GM23248 (cell line): ENCODE results near the gene IGFBP6. TPM values are rescaled to one million over a fixed set of nuclear protein-coding genes. Genes with fewer than 3 reads are reported as not detected.

Experiments
- DNase-seq: peaks from one replicate; pipeline ENCODE4 v3.0.0-alpha.2; 2015
- H2AFZ ChIP-seq: fragments of 200-600 bp; sonication (generic); 2 replicates; pipeline ENCODE4 v1.6.1; 2016; ENCODE audit warnings: antibody characterized with exemption
- H3F3A ChIP-seq: fragments of 200-600 bp; sonication (generic); 2 replicates; pipeline ENCODE4 v1.6.1; 2016; ENCODE audit warnings: mild to moderate bottlenecking, antibody characterized with exemption, mixed run types; ENCODE audit not compliant: insufficient read depth
- H3K27ac ChIP-seq: fragments of 200-600 bp; sonication (generic); 2 replicates; pipeline ENCODE4 v1.5.1; 2016; ENCODE audit warnings: mild to moderate bottlenecking
- H3K27me3 ChIP-seq: fragments of 200-600 bp; sonication (generic); replicated peaks from 2 replicates; pipeline ENCODE4 v1.6.1; 2016; ENCODE audit warnings: mild to moderate bottlenecking; ENCODE audit not compliant: insufficient read depth
- H3K36me3 ChIP-seq: fragments of 200-600 bp; sonication (generic); 2 replicates; pipeline ENCODE4 v1.6.1; 2016; ENCODE audit warnings: low read depth, mild to moderate bottlenecking
- H3K4me1 ChIP-seq: fragments of 200-600 bp; sonication (generic); 2 replicates; pipeline ENCODE4 v1.6.1; 2016; ENCODE audit warnings: mild to moderate bottlenecking; ENCODE audit not compliant: insufficient read depth
- H3K4me2 ChIP-seq: fragments of 200-600 bp; sonication (generic); one replicate; pipeline ENCODE4 v1.6.1; 2016; ENCODE audit warnings: mild to moderate bottlenecking; ENCODE audit not compliant: unreplicated experiment
- H3K4me3 ChIP-seq: fragments of 200-600 bp; sonication (generic); 2 replicates; pipeline ENCODE4 v1.5.1; 2016; ENCODE audit warnings: mild to moderate bottlenecking
- H3K79me2 ChIP-seq: fragments of 200-600 bp; sonication (generic); 2 replicates; pipeline ENCODE4 v1.6.1; 2016; ENCODE audit warnings: mild to moderate bottlenecking; ENCODE audit not compliant: insufficient read depth
- H3K9ac ChIP-seq: fragments of 200-600 bp; sonication (generic); 2 replicates; pipeline ENCODE4 v1.6.1; 2016; ENCODE audit warnings: mild to moderate bottlenecking
- H3K9me2 ChIP-seq: fragments of 200-600 bp; sonication (generic); 2 replicates; pipeline ENCODE4 v1.6.1; 2016; ENCODE audit warnings: mixed run types, mild to moderate bottlenecking, moderate library complexity; ENCODE audit not compliant: insufficient read depth
- H3K9me3 ChIP-seq: fragments of 200-600 bp; sonication (generic); one replicate; pipeline ENCODE4 v1.6.1; 2017; ENCODE audit warnings: low read depth
- H4K20me1 ChIP-seq: fragments of 200-600 bp; sonication (generic); 2 replicates; pipeline ENCODE4 v1.6.0; 2016; ENCODE audit not compliant: insufficient read depth
- EZH2 ChIP-seq: fragments of 200-600 bp; sonication (generic); IDR thresholded peaks from 2 replicates; pipeline ENCODE4 v1.6.1; 2018; ENCODE audit warnings: antibody characterized with exemption, mild to moderate bottlenecking; ENCODE audit not compliant: insufficient read depth, poor library complexity, severe bottlenecking
- EZH2phosphoT487 ChIP-seq: fragments of 200-600 bp; sonication (generic); IDR thresholded peaks from 2 replicates; pipeline ENCODE4 v1.6.1; 2018; ENCODE audit warnings: antibody characterized with exemption, moderate library complexity, mild to moderate bottlenecking, low read depth; ENCODE audit not compliant: insufficient read depth
- WGBS, 2 experiments: methylation state at CpG; one replicate each; pipeline ENCODE4 v1.1.6; 2015 to 2017; ENCODE audit warnings: low lambda C conversion rate in 2 of 2, low coverage in 1 of 2; ENCODE audit errors: missing lambda C conversion rate in 2 of 2; 5-methylcytosine and 5-hydroxymethylcytosine counted together
- in situ Hi-C: fragments of 300-500 bp; cut with MboI; formaldehyde crosslinking; loops from 2 replicates; pipeline ENCODE4 v1.15.0; 2020
- polyA plus RNA-seq: library from polyadenylated mRNA; unstranded; fragments of >200 nt; fragmentation: Nextera tagmentation; extraction: Ambion mirVana; gene quantifications from 2 replicates; pipeline ENCODE4 v1.2.1, GENCODE V29; 2016
- total RNA-seq: library from RNA; depleted of rRNA; stranded (reverse); fragments of >200 nt; shearing (Covaris generic); gene quantifications from 2 replicates; pipeline ENCODE4 v1.2.3, GENCODE V29; 2014

IGFBP6 gene
- total and polyA plus RNA-seq, 2 experiments from 2014 or later: 1,614 to 1,827 TPM

- DNase-seq: no peak
- Histone ChIP-seq H3F3A (no peaks in the 10 kb centered on the region), H3K9me3 (no peaks in the 10 kb centered on the region), H3K27ac (no peak overlapping the region), H3K36me3 (no peaks in the 10 kb centered on the region), H3K9ac (no peak overlapping the region), H3K4me1 (no peaks in the 10 kb centered on the region), H3K27me3 (no peaks in the 10 kb centered on the region), H3K4me3 (no peak overlapping the region), H3K4me2 (no peak overlapping the region), H3K79me2 (no peaks in the 10 kb centered on the region), H4K20me1 (no peaks in the 10 kb centered on the region), H3K9me2 (no peaks in the 10 kb centered on the region), H2AFZ (no peak overlapping the region)
- no peak for TF ChIP-seq EZH2phosphoT487
- TF ChIP-seq EZH2: no peak
- in situ Hi-C loops: no loop called here
- 91 to 94% methylated on average over 29 to 33 of the region's 33 CpGs for WGBS, 2 experiments
Measured at GRCh38 chr12:53115112-53115890, 17.8 kb downstream of the IGFBP6 start.

- TF ChIP-seq EZH2phosphoT487: no peak
- TF ChIP-seq EZH2: no peak
- Histone ChIP-seq H3K27ac (no peak overlapping the region), H3K36me3 (no peaks in the 10 kb centered on the region), H3K4me3 (no peak overlapping the region), H3K9ac (no peak overlapping the region), H3K27me3 (no peaks in the 10 kb centered on the region), H3K9me2 (no peaks in the 10 kb centered on the region), H3K4me1 (no peaks in the 10 kb centered on the region), H2AFZ (no peak overlapping the region), H4K20me1 (no peaks in the 10 kb centered on the region), H3F3A (no peaks in the 10 kb centered on the region), H3K79me2 (no peaks in the 10 kb centered on the region), H3K9me3 (no peaks in the 10 kb centered on the region), H3K4me2 (no peak overlapping the region)
- 80 to 81% methylated on average over 8 of the region's 8 CpGs for WGBS, 2 experiments
- in situ Hi-C loops: no loop called here
- DNase-seq: no peak
Measured at GRCh38 chr12:53115891-53116648, 18.6 kb downstream of the IGFBP6 start.

GRCh38 chr12:53118751-53119300 is 21.4 kb downstream of the IGFBP6 start:
- Histone ChIP-seq H3K9me2 (no peaks in the 10 kb centered on the region), H3K27ac (no peak overlapping the region), H3K27me3 (no peaks in the 10 kb centered on the region), H3K9ac (no peak overlapping the region), H3K4me2 (no peak overlapping the region), H3K36me3 (no peaks in the 10 kb centered on the region), H3K4me1 (peaks cover 8% of the 10 kb centered on the region), H4K20me1 (no peaks in the 10 kb centered on the region), H3K4me3 (no peak overlapping the region), H3K9me3 (no peaks in the 10 kb centered on the region), H2AFZ (no peak overlapping the region), H3F3A (no peaks in the 10 kb centered on the region), H3K79me2 (no peaks in the 10 kb centered on the region)
- DNase-seq: no peak
- 81 to 84% methylated on average over 8 of the region's 8 CpGs for WGBS, 2 experiments
- in situ Hi-C loops: no loop called here
- TF ChIP-seq EZH2 (no peak), EZH2phosphoT487 (no peak)

- H3K9me2 ChIP-seq: no peaks in the 10 kb centered on the region
- no peaks in the 10 kb centered on the region for H3K27me3 ChIP-seq
- H3K9me3 ChIP-seq: no peaks in the 10 kb centered on the region
- no peak overlapping the region for H3K4me3 ChIP-seq
- DNase-seq: no peak
- WGBS, 2 experiments: 81 to 82% methylated on average over 12 of the region's 12 CpGs
- H3K79me2 ChIP-seq: no peaks in the 10 kb centered on the region
- H3K27ac ChIP-seq: no peak overlapping the region
- in situ Hi-C loops: no loop called here
- no peaks in the 10 kb centered on the region for H3F3A ChIP-seq
- H4K20me1 ChIP-seq: no peaks in the 10 kb centered on the region
- H3K36me3 ChIP-seq: no peaks in the 10 kb centered on the region
- H3K9ac ChIP-seq: no peak overlapping the region
- peaks cover 13% of the 10 kb centered on the region for H3K4me1 ChIP-seq
- TF ChIP-seq EZH2phosphoT487 (no peak), EZH2 (no peak)
- H2AFZ ChIP-seq: no peak overlapping the region
- H3K4me2 ChIP-seq: no peak overlapping the region
Measured at GRCh38 chr12:53120685-53121525, 23.4 kb downstream of the IGFBP6 start.
